HCT116 (cell line): Measurements from ENCODE around the gene SH2B2. TPM values are rescaled to one million over a fixed set of nuclear protein-coding genes. Genes with fewer than 3 reads are reported as not detected.

Experiments used
- ATAC-seq: fragments of 200-7000 bp; cut with Tn5 transposase; 2 replicates; pipeline ENCODE4 v1.9.1; 2020; ENCODE audit warnings: mild to moderate bottlenecking, moderate library complexity
- BruUV-seq: library from RNA; stranded (reverse); fragments of 400-500 nt; replicated peaks from 2 replicates; lab custom pipeline; 2021; lab: Mats Ljungman, UMichigan
- CTCF ChIA-PET: fragments of 300-600 bp; sonication (Branson Sonifier 250); formaldehyde crosslinking; loops from one replicate; lab custom pipeline; 2021; ENCODE audit warnings: antibody characterized with exemption; lab: Charles Lee
- POLR2A ChIA-PET: fragments of 300-600, 350-600 bp; sonication (Branson Sonifier 250); formaldehyde crosslinking; loops from one replicate; lab custom pipeline; 2021; ENCODE audit warnings: antibody characterized with exemption; lab: Charles Lee
- RAD21 ChIA-PET, 2 experiments: fragments of 300-600 bp; sonication (Branson Sonifier 250); formaldehyde crosslinking; loops; one replicate each; lab custom pipeline; 2023; ENCODE audit warnings: low total read pairs in 2 of 2; ENCODE audit not compliant: uncharacterized antibody in 2 of 2, unreplicated experiment in 2 of 2, low non-redundant PET in 1 of 2; lab: Charles Lee
- DNase-seq: peaks from one replicate; pipeline ENCODE4 v3.0.0-alpha.2; 2010; ENCODE audit warnings: low read depth, low spot score
- H2AFZ ChIP-seq: fragments of 200-600 bp; shearing (Covaris generic), sonication (generic); 2 replicates; pipeline ENCODE4 v1.6.1; 2017; ENCODE audit warnings: low read depth, mixed run types, mixed read lengths, antibody characterized with exemption, low read length; ENCODE audit not compliant: poor library complexity, severe bottlenecking
- H3K27ac ChIP-seq: 2 replicates; pipeline ENCODE4 v1.5.1; 2012; ENCODE audit warnings: low read depth, low read length
- H3K27me3 ChIP-seq: fragments of 200-600 bp; sonication (generic); 2 replicates; pipeline ENCODE4 v1.6.1; 2016; ENCODE audit warnings: mixed run types, low read length, mixed read lengths; ENCODE audit not compliant: insufficient read depth
- H3K36me3 ChIP-seq, 2 experiments: fragments of 200-500 bp in 1 of 2; fragments of 200-600 bp in 1 of 2; sonication (Bioruptor generic) in 1 of 2; sonication (generic) in 1 of 2; 2 replicates each; pipeline versions ENCODE4 v1.5.1 to v1.6.1; 2014 to 2016; ENCODE audit warnings: low read length in 2 of 2, inconsistent platforms in 1 of 2, mixed read lengths in 1 of 2, mixed run types in 1 of 2; ENCODE audit not compliant: insufficient read depth in 2 of 2, control insufficient read depth in 1 of 2
- H3K4me1 ChIP-seq, 2 experiments: fragments of 200-600 bp in 1 of 2; sonication (generic) in 1 of 2; 2 replicates each; pipeline versions ENCODE4 v1.5.1 to v1.6.1; 2012 to 2017; ENCODE audit warnings: low read length in 2 of 2, inconsistent platforms in 1 of 2, mild to moderate bottlenecking in 1 of 2, mixed read lengths in 1 of 2, mixed run types in 1 of 2, moderate library complexity in 1 of 2; ENCODE audit not compliant: insufficient read depth in 2 of 2, control insufficient read depth in 1 of 2
- H3K4me2 ChIP-seq: fragments of 200-600 bp; sonication (generic); 2 replicates; pipeline ENCODE4 v1.6.1; 2017; ENCODE audit warnings: mixed run types, low read length, mixed read lengths
- H3K4me3 ChIP-seq, 2 experiments: fragments of 200-600 bp in 1 of 2; sonication (generic) in 1 of 2; replicated peaks in 1 of 2; 2 replicates each; pipeline ENCODE4 v1.5.1; 2011 to 2016; ENCODE audit warnings: low read length in 2 of 2, control low read depth in 1 of 2, low read depth in 1 of 2, mild to moderate bottlenecking in 1 of 2, mixed read lengths in 1 of 2, mixed run types in 1 of 2
- H3K79me2 ChIP-seq: fragments of 200-600 bp; sonication (generic); 2 replicates; pipeline ENCODE4 v1.6.1; 2017; ENCODE audit warnings: mild to moderate bottlenecking, mixed run types, low read length, moderate library complexity, mixed read lengths; ENCODE audit not compliant: insufficient read depth
- H3K9ac ChIP-seq: fragments of 200-600 bp; sonication (generic); 2 replicates; pipeline ENCODE4 v1.6.1; 2016; ENCODE audit warnings: low read length, mixed read lengths
- H3K9me2 ChIP-seq: fragments of 200-600 bp; sonication (generic), shearing (Covaris generic); 2 replicates; pipeline ENCODE4 v1.6.1; 2017; ENCODE audit warnings: mixed run types, mild to moderate bottlenecking, moderate library complexity; ENCODE audit not compliant: insufficient read depth
- H3K9me3 ChIP-seq, 2 experiments: fragments of 200-500 bp in 1 of 2; fragments of 200-600 bp in 1 of 2; sonication (Bioruptor generic) in 1 of 2; sonication (generic) in 1 of 2; 2 replicates each; pipeline ENCODE4 v1.6.1; 2014 to 2017; ENCODE audit warnings: low read length in 2 of 2, mixed read lengths in 2 of 2, inconsistent platforms in 1 of 2, low read depth in 1 of 2, mild to moderate bottlenecking in 1 of 2, mixed run types in 1 of 2, moderate library complexity in 1 of 2; ENCODE audit not compliant: control insufficient read depth in 1 of 2, insufficient read depth in 1 of 2
- H4K20me1 ChIP-seq: fragments of 200-600 bp; sonication (generic), shearing (Covaris generic); 2 replicates; pipeline ENCODE4 v1.6.1; 2017; ENCODE audit warnings: mixed run types, mild to moderate bottlenecking, moderate library complexity; ENCODE audit not compliant: insufficient read depth
- CBX3 ChIP-seq: IDR thresholded peaks from 2 replicates; pipeline ENCODE4 v1.6.1; 2012; ENCODE audit warnings: low read depth
- CEBPB ChIP-seq: IDR thresholded peaks from 2 replicates; pipeline ENCODE4 v1.6.1; 2012; ENCODE audit warnings: low read depth
- CTCF ChIP-seq, 3 experiments: fragments of 200-600 bp in 1 of 3; sonication (generic) in 1 of 3; IDR thresholded peaks in 2 of 3; conservative IDR thresholded peaks in 1 of 3; 2 replicates each; pipeline ENCODE4 v1.5.1; 2012 to 2017; ENCODE audit warnings: low read depth in 2 of 3, low read length in 2 of 3, antibody characterized with exemption in 1 of 3, borderline replicate concordance in 1 of 3, control low read depth in 1 of 3, mild to moderate bottlenecking in 1 of 3, mixed read lengths in 1 of 3, mixed run types in 1 of 3, moderate library complexity in 1 of 3; ENCODE audit not compliant: insufficient read depth in 1 of 3
- ELF1 ChIP-seq: IDR thresholded peaks from 2 replicates; pipeline ENCODE4 v1.6.1; 2012; ENCODE audit warnings: low read depth, borderline replicate concordance
- EZH2 ChIP-seq: fragments of 200-600 bp; sonication (generic); IDR thresholded peaks from 2 replicates; pipeline ENCODE4 v1.6.1; 2017; ENCODE audit warnings: antibody characterized with exemption, mixed run types
- EZH2phosphoT487 ChIP-seq: fragments of 200-600 bp; IDR thresholded peaks from 2 replicates; pipeline ENCODE4 v1.6.1; 2018; ENCODE audit warnings: antibody characterized with exemption, borderline replicate concordance
- JUND ChIP-seq: IDR thresholded peaks from 2 replicates; pipeline ENCODE4 v1.6.1; 2012
- POLR2A ChIP-seq: IDR thresholded peaks from 2 replicates; pipeline ENCODE4 v1.7.0; 2011; ENCODE audit warnings: borderline replicate concordance; ENCODE audit not compliant: insufficient read depth, insufficient read length; ENCODE audit errors: extremely low read depth
- POLR2AphosphoS5 ChIP-seq: IDR thresholded peaks from 2 replicates; pipeline ENCODE4 v1.6.1; 2011; ENCODE audit warnings: mild to moderate bottlenecking, low read depth, low read length, moderate library complexity
- RAD21 ChIP-seq: IDR thresholded peaks from 2 replicates; pipeline ENCODE4 v1.6.1; 2012; ENCODE audit warnings: low read depth, mild to moderate bottlenecking
- REST ChIP-seq: IDR thresholded peaks from 2 replicates; pipeline ENCODE4 v1.6.1; 2012; ENCODE audit warnings: low read depth
- SIN3A ChIP-seq: IDR thresholded peaks from 2 replicates; pipeline ENCODE4 v1.6.1; 2012; ENCODE audit warnings: low read depth
- SP1 ChIP-seq: IDR thresholded peaks from 2 replicates; pipeline ENCODE4 v1.6.1; 2012; ENCODE audit warnings: low read depth
- SRF ChIP-seq: IDR thresholded peaks from 2 replicates; pipeline ENCODE4 v1.6.1; 2012; ENCODE audit warnings: low read depth
- TCF7L2 ChIP-seq: IDR thresholded peaks from 2 replicates; pipeline ENCODE4 v1.7.0; 2011; ENCODE audit warnings: borderline replicate concordance, inconsistent platforms; ENCODE audit not compliant: insufficient read depth, insufficient read length; ENCODE audit errors: extremely low read depth
- YY1 ChIP-seq: IDR thresholded peaks from 2 replicates; pipeline ENCODE4 v1.6.1; 2011; ENCODE audit warnings: low read length, low read depth, moderate library complexity, mild to moderate bottlenecking; ENCODE audit not compliant: insufficient replicate concordance; ENCODE audit errors: extremely low read depth
- ZBTB33 ChIP-seq: IDR thresholded peaks from 2 replicates; pipeline ENCODE4 v1.6.1; 2011; ENCODE audit warnings: mild to moderate bottlenecking, low read length, moderate library complexity; ENCODE audit not compliant: insufficient replicate concordance; ENCODE audit errors: extremely low read depth
- intact Hi-C: fragments of 100-400 bp; cut with micrococcal nuclease; formaldehyde crosslinking; loops from 2 replicates; pipeline ENCODE4 v1.10.0; 2022
- total RNA-seq: library from RNA; stranded (reverse); gene quantifications from one replicate; pipeline ENCODE4 v1.2.1, GENCODE V29; 2021; ENCODE audit not compliant: unreplicated experiment
- TF ChIP-seq, protein P1 (sequence below): IDR thresholded peaks from 2 replicates; pipeline ENCODE4 v1.6.1; 2012

Gene SH2B2
- total RNA-seq, 1 experiment from 2014 or later = 11.8 TPM

- POLR2A ChIA-PET = no interaction called here
- no TSS peak for BruUV-seq
- no peak for TF ChIP-seq EZH2
- no peak for TF ChIP-seq SP1
- TF ChIP-seq JUND = no peak
- TF ChIP-seq ZBTB33 = no peak
- TF ChIP-seq TCF7L2 = no peak
- TF ChIP-seq CBX3 = no peak
- TF ChIP-seq CEBPB = no peak
- no peak for TF ChIP-seq POLR2A
- TF ChIP-seq POLR2AphosphoS5 = no peak
- TF ChIP-seq, protein P1, sequence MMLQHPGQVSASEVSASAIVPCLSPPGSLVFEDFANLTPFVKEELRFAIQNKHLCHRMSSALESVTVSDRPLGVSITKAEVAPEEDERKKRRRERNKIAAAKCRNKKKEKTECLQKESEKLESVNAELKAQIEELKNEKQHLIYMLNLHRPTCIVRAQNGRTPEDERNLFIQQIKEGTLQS = no peak
- no peak for TF ChIP-seq YY1
- TF ChIP-seq RAD21 = no peak
- TF ChIP-seq ELF1 = no peak
- no peak for TF ChIP-seq REST
- no peak for TF ChIP-seq SRF
- no peak for TF ChIP-seq CTCF (IDR thresholded peaks at IDR 0.05 in 2 of 3, conservative IDR thresholded peaks at IDR 0.05 in 1 of 3; ENCODE audit: borderline replicate concordance in 1 of 3, insufficient read depth in 1 of 3, low read depth in 2 of 3, low read length in 2 of 3)
- TF ChIP-seq SIN3A = no peak
- TF ChIP-seq EZH2phosphoT487 = no peak
Observed at GRCh38 chr7:102292813-102293798, 6.4 kb downstream of the SH2B2 start.

More at GRCh38 chr7:102292813-102293798, 6.4 kb downstream of the SH2B2 start:
- H2AFZ ChIP-seq = no peak overlapping the region
- ChIA-PET CTCF (no interaction called here), RAD21 (no interaction called here)
- no peak overlapping the region for H3K27ac ChIP-seq
- no peaks in the 10 kb centered on the region for H3K9me2 ChIP-seq
- no peak overlapping the region for H3K9ac ChIP-seq
- no peak overlapping the region for H3K4me2 ChIP-seq
- no peaks in the 10 kb centered on the region for H4K20me1 ChIP-seq
- no peaks in the 10 kb centered on the region for H3K27me3 ChIP-seq
- no peak overlapping the region for H3K4me3 ChIP-seq
- H3K4me1 ChIP-seq = peaks cover 8 to 12% of the 10 kb centered on the region in 2 experiments
- no peaks in the 10 kb centered on the region for H3K36me3 ChIP-seq
- no peak for DNase-seq
- ATAC-seq = peak; percentile 44; the same call in 1 of the 2 replicates
- no peaks in the 10 kb centered on the region for H3K79me2 ChIP-seq
- no peaks in the 10 kb centered on the region for H3K9me3 ChIP-seq
- intact Hi-C loops = no loop called here
